SU-DHL-6 (cell line): ENCODE data around the gene KDM6A.

Source experiments
- H2AFZ ChIP-seq: fragments of 200-600 bp; sonication (generic); 2 replicates; pipeline ENCODE4 v1.6.1; 2014; ENCODE audit warnings: low read depth, mild to moderate bottlenecking, moderate library complexity, mixed read lengths, antibody characterized with exemption, low read length; ENCODE audit not compliant: severe bottlenecking
- H3F3A ChIP-seq: fragments of 200-600 bp; shearing (Covaris generic); 2 replicates; pipeline ENCODE4 v1.6.0; 2016; ENCODE audit warnings: antibody characterized with exemption, mild to moderate bottlenecking; ENCODE audit not compliant: insufficient read depth
- H3K27ac ChIP-seq: fragments of 200-600 bp; sonication (generic); 2 replicates; pipeline ENCODE4 v1.5.1; 2016; ENCODE audit warnings: low read depth, mild to moderate bottlenecking, low read length, moderate library complexity, mixed read lengths
- H3K27me3 ChIP-seq: fragments of 200-600 bp; sonication (generic), shearing (Covaris generic); 2 replicates; pipeline ENCODE4 v1.6.0; 2014; ENCODE audit warnings: mild to moderate bottlenecking, low read length
- H3K36me3 ChIP-seq: fragments of 200-600 bp; sonication (generic); 2 replicates; pipeline ENCODE4 v1.6.1; 2014; ENCODE audit warnings: mild to moderate bottlenecking, low read length, mixed read lengths
- H3K4me2 ChIP-seq: fragments of 300-600, 200-600 bp; shearing (Covaris generic), sonication (generic); 2 replicates; pipeline ENCODE4 v1.6.0; 2014; ENCODE audit warnings: low read length, low read depth, mild to moderate bottlenecking; ENCODE audit not compliant: poor library complexity, severe bottlenecking
- H3K4me3 ChIP-seq: fragments of 200-600 bp; sonication (generic); 2 replicates; pipeline ENCODE4 v1.5.1; 2014; ENCODE audit warnings: antibody characterized with exemption, low read length, mild to moderate bottlenecking, mixed read lengths; ENCODE audit not compliant: insufficient read depth, poor library complexity, severe bottlenecking
- H3K79me2 ChIP-seq: fragments of 200-600 bp; sonication (generic); 2 replicates; pipeline ENCODE4 v1.6.1; 2014; ENCODE audit warnings: mild to moderate bottlenecking, low read length, moderate library complexity; ENCODE audit not compliant: insufficient read depth
- H3K9ac ChIP-seq: fragments of 200-600 bp; sonication (generic); 2 replicates; pipeline ENCODE4 v1.7.0; 2014; ENCODE audit warnings: mild to moderate bottlenecking, low read length
- H3K9me2 ChIP-seq: fragments of 200-600 bp; sonication (generic); replicated peaks from 2 replicates; pipeline ENCODE4 v1.6.1; 2014; ENCODE audit warnings: low read length; ENCODE audit not compliant: insufficient read depth
- H3K9me3 ChIP-seq: fragments of 200-600 bp; sonication (generic); 2 replicates; pipeline ENCODE4 v1.6.1; 2014; ENCODE audit warnings: low read length, mixed read lengths; ENCODE audit not compliant: insufficient read depth
- H4K20me1 ChIP-seq: fragments of 200-600 bp; sonication (generic); 2 replicates; pipeline ENCODE4 v1.6.1; 2014; ENCODE audit warnings: low read depth, mild to moderate bottlenecking, antibody characterized with exemption, low read length, moderate library complexity, mixed read lengths
- CTCF ChIP-seq: fragments of 200-600 bp; sonication (generic); IDR thresholded peaks from one replicate; pipeline ENCODE4 v1.5.1; 2017; ENCODE audit warnings: antibody characterized with exemption, mild to moderate bottlenecking, low read length, moderate library complexity; ENCODE audit not compliant: insufficient read depth, poor library complexity, severe bottlenecking
- EZH2phosphoT487 ChIP-seq: fragments of 200-600 bp; sonication (generic), shearing (Covaris generic); conservative IDR thresholded peaks from 2 replicates; pipeline ENCODE4 v1.6.1; 2018; ENCODE audit warnings: mild to moderate bottlenecking, antibody characterized with exemption, low read length, moderate library complexity, mixed read lengths

KDM6A gene

GRCh38 chrX:45026036-45026435, 153.0 kb downstream of the KDM6A start:
- Histone ChIP-seq H3K9me3 (no peaks in the 10 kb centered on the region), H3K4me3 (no peak overlapping the region), H3K9ac (no peak overlapping the region), H3K27me3 (no peaks in the 10 kb centered on the region), H3K9me2 (no peaks in the 10 kb centered on the region), H2AFZ (no peak overlapping the region), H3K4me2 (no peak overlapping the region), H3K27ac (no peak overlapping the region), H3K79me2 (peaks cover 15% of the 10 kb centered on the region; the same call in 1 of the 2 replicates), H3K36me3 (no peaks in the 10 kb centered on the region), H4K20me1 (no peaks in the 10 kb centered on the region), H3F3A (no peaks in the 10 kb centered on the region)
- no peak for TF ChIP-seq CTCF
- TF ChIP-seq EZH2phosphoT487, result no peak

- H3K27ac ChIP-seq, result no peak overlapping the region
- H3K27me3 ChIP-seq, result no peaks in the 10 kb centered on the region
- no peak overlapping the region for H3K4me3 ChIP-seq
- H3K36me3 ChIP-seq, result no peaks in the 10 kb centered on the region
- H3K9me2 ChIP-seq, result no peaks in the 10 kb centered on the region
- H3K9me3 ChIP-seq, result no peaks in the 10 kb centered on the region
- H3F3A ChIP-seq, result no peaks in the 10 kb centered on the region
- H4K20me1 ChIP-seq, result no peaks in the 10 kb centered on the region
- no peak overlapping the region for H3K4me2 ChIP-seq
- H3K9ac ChIP-seq, result no peak overlapping the region
- H2AFZ ChIP-seq, result no peak overlapping the region
- H3K79me2 ChIP-seq, result peaks cover 18% of the 10 kb centered on the region; the same call in 1 of the 2 replicates
- no peak for TF ChIP-seq CTCF
- TF ChIP-seq EZH2phosphoT487, result no peak
Observed at GRCh38 chrX:45031830-45032378, 158.9 kb downstream of the KDM6A start.

- Histone ChIP-seq H4K20me1 (no peaks in the 10 kb centered on the region), H3K4me2 (no peak overlapping the region), H3K27ac (no peak overlapping the region), H3K27me3 (no peaks in the 10 kb centered on the region), H3K9me2 (no peaks in the 10 kb centered on the region), H2AFZ (no peak overlapping the region), H3F3A (no peaks in the 10 kb centered on the region), H3K9me3 (no peaks in the 10 kb centered on the region), H3K4me3 (no peak overlapping the region), H3K9ac (no peak overlapping the region), H3K36me3 (no peaks in the 10 kb centered on the region), H3K79me2 (peaks cover 18% of the 10 kb centered on the region; the same call in 1 of the 2 replicates)
- TF ChIP-seq CTCF (no peak), EZH2phosphoT487 (no peak)
Observed at GRCh38 chrX:45035071-45035470, 162.1 kb downstream of the KDM6A start.
